Measurements from ENCODE around the gene SLC6A15. TPM values are rescaled to one million over a fixed set of nuclear protein-coding genes. Genes with fewer than 3 reads are reported as not detected.

SLC6A15 gene
- total and polyA plus RNA-seq, 2 of the 8 experiments (the other 6 are each of a cell fraction or from before 2014, with no cell fraction given) = 3.1 to 42.0 TPM

GRCh38 chr12:84843593-84844144, 68.9 kb downstream of the SLC6A15 start:
- Histone ChIP-seq H3K14ac (ENCODE audit: insufficient read length) (no peak overlapping the region), H3K27ac (ENCODE audit: low read depth, low read length) (no peak overlapping the region), H3K18ac (ENCODE audit: extremely low read depth, low read length) (no peak overlapping the region), H2BK12ac (ENCODE audit: low read depth, low read length) (no peak overlapping the region), H3K4me1 (replicated peaks in 1 of 4; ENCODE audit: control insufficient read depth in 3 of 4, insufficient read depth in 4 of 4, low read length in 3 of 4) (no peaks in the 10 kb centered on the region), H4K91ac (replicated peaks; ENCODE audit: insufficient read length, low read length) (no peak overlapping the region), H3K4me2 (ENCODE audit: insufficient read depth in 1 of 2, low read depth in 2 of 2, low read length in 2 of 2) (no peak overlapping the region), H4K8ac (ENCODE audit: extremely low read depth, insufficient read depth, low read length) (no peak overlapping the region), H3K4me3 (ENCODE audit: extremely low read depth in 1 of 4, insufficient read depth in 2 of 4, low read depth in 3 of 4, low read length in 4 of 4) (no peak overlapping the region), H3K9ac (replicated peaks in 1 of 4; ENCODE audit: extremely low read depth in 1 of 4, low read depth in 3 of 4, low read length in 3 of 4) (no peak overlapping the region), H4K20me1 (replicated peaks in 1 of 2; ENCODE audit: control insufficient read depth in 1 of 2, insufficient read depth in 2 of 2, low read length in 2 of 2) (no peaks in the 10 kb centered on the region), H3K4ac (replicated peaks; ENCODE audit: insufficient read length, low read depth, low read length) (no peak overlapping the region), H3K56ac (replicated peaks; ENCODE audit: insufficient read length, low read depth, low read length) (no peak overlapping the region), H2BK15ac (ENCODE audit: low read length) (no peak overlapping the region), H2BK120ac (replicated peaks; ENCODE audit: low read depth, low read length) (no peak overlapping the region), H3K79me2 (ENCODE audit: control insufficient read depth in 1 of 2, insufficient read depth in 2 of 2, low read length in 2 of 2) (no peaks in the 10 kb centered on the region), H3K27me3 (replicated peaks in 1 of 4; ENCODE audit: control insufficient read depth in 3 of 4, extremely low read depth in 1 of 4, insufficient read depth in 3 of 4, low read length in 3 of 4) (no peaks in the 10 kb centered on the region), H3K9me3 (ENCODE audit: insufficient read depth in 2 of 2, low read depth in 1 of 2, low read length in 1 of 2) (no peaks in the 10 kb centered on the region), H2BK5ac (ENCODE audit: low read depth, low read length) (no peak overlapping the region), H3K23me2 (ENCODE audit: low read depth, low read length) (no peaks in the 10 kb centered on the region), H4K5ac (ENCODE audit: insufficient read length, low read depth, low read length) (no peak overlapping the region), H3K36me3 (ENCODE audit: control insufficient read depth in 2 of 4, insufficient read depth in 4 of 4, low read length in 3 of 4) (no peaks in the 10 kb centered on the region), H2AFZ (ENCODE audit: low read length) (no peak overlapping the region), H2AK5ac (ENCODE audit: low read depth, low read length) (no peak overlapping the region), H3K23ac (ENCODE audit: insufficient read length) (no peak overlapping the region), H2BK20ac (ENCODE audit: low read length) (no peak overlapping the region), H3K79me1 (ENCODE audit: low read depth, low read length) (no peaks in the 10 kb centered on the region)
- ChIA-PET POLR2A (ENCODE audit: partially characterized antibody) (no interaction called here), CTCF (ENCODE audit: partially characterized antibody) (interaction anchor here (0.8 to 3.9 kb wide), 18 partner anchors 14 to 1017 kb away, joined by 3 to 13 read pairs (median 4); no protein-coding TSS in a partner anchor)
- TF ChIP-seq KDM5A (IDR thresholded peaks at IDR 0.05; ENCODE audit: low read length) (no peak), SIN3A (conservative IDR thresholded peaks at IDR 0.05 in 1 of 2, IDR thresholded peaks at IDR 0.05 in 1 of 2; ENCODE audit: low read depth in 1 of 2, low read length in 2 of 2) (no peak), GABPA (IDR thresholded peaks at IDR 0.05; ENCODE audit: borderline replicate concordance, insufficient read depth, low read length) (no peak), SP4 (IDR thresholded peaks at IDR 0.05; ENCODE audit: low read length) (no peak), ASH2L (IDR thresholded peaks at IDR 0.05; ENCODE audit: low read length) (no peak), RAD21 (IDR thresholded peaks at IDR 0.05 in 1 of 2, conservative IDR thresholded peaks at IDR 0.05 in 1 of 2; ENCODE audit: low read depth in 2 of 2, low read length in 2 of 2) (no peak), SP2 (IDR thresholded peaks at IDR 0.05; ENCODE audit: low read length) (no peak), ATF3 (IDR thresholded peaks at IDR 0.05; ENCODE audit: insufficient read depth, low read depth, low read length) (no peak), TCF12 (IDR thresholded peaks at IDR 0.05; ENCODE audit: low read depth, low read length) (no peak)
- no peak for DNase-seq (ENCODE audit: low read depth in 1 of 2, low spot score in 2 of 2)
- no peak for FAIRE-seq
- WGBS, 2 experiments (ENCODE audit: extremely low coverage in 1 of 2, insufficient coverage in 1 of 2, insufficient read length in 1 of 2, insufficient replicate concordance in 2 of 2, low coverage in 1 of 2, low lambda C conversion rate in 2 of 2, missing lambda C conversion rate in 1 of 2) = 94% methylated on average over 1 of the region's 1 CpG; no CpG with 5 or more reads in 1 of the 2 experiments
